Fibroblast of skin of scalp (primary cell): ENCODE measurements around the gene MAP3K13. TPM values are rescaled to one million over a fixed set of nuclear protein-coding genes. Genes with fewer than 3 reads are reported as not detected.

Experiments used
- DNase-seq: peaks from one replicate; pipeline ENCODE4 v3.0.0-alpha.2; 2013
- polyA plus RNA-seq, 2 experiments: library from polyadenylated mRNA; unstranded; fragments of 120-200 nt; gene quantifications; one replicate each; pipeline ENCODE4 v1.2.1, GENCODE V29; 2013; ENCODE audit not compliant: insufficient read length in 2 of 2

Gene MAP3K13, protein sequence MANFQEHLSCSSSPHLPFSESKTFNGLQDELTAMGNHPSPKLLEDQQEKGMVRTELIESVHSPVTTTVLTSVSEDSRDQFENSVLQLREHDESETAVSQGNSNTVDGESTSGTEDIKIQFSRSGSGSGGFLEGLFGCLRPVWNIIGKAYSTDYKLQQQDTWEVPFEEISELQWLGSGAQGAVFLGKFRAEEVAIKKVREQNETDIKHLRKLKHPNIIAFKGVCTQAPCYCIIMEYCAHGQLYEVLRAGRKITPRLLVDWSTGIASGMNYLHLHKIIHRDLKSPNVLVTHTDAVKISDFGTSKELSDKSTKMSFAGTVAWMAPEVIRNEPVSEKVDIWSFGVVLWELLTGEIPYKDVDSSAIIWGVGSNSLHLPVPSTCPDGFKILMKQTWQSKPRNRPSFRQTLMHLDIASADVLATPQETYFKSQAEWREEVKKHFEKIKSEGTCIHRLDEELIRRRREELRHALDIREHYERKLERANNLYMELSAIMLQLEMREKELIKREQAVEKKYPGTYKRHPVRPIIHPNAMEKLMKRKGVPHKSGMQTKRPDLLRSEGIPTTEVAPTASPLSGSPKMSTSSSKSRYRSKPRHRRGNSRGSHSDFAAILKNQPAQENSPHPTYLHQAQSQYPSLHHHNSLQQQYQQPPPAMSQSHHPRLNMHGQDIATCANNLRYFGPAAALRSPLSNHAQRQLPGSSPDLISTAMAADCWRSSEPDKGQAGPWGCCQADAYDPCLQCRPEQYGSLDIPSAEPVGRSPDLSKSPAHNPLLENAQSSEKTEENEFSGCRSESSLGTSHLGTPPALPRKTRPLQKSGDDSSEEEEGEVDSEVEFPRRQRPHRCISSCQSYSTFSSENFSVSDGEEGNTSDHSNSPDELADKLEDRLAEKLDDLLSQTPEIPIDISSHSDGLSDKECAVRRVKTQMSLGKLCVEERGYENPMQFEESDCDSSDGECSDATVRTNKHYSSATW
- polyA plus RNA-seq (2013, experiment 1 of 2; ENCODE audit: insufficient read length): 19.5 TPM
- 18.4 TPM for polyA plus RNA-seq (2013, experiment 2 of 2; ENCODE audit: insufficient read length)

GRCh38 chr3:185362850-185363661, at the start of gene MAP3K13:
MAP3K13 (plus strand) TSS chr3:185363136; CDS start chr3:185428582, 65,446 bp downstream.
- DNase-seq: peak; percentile 97

DNA sequence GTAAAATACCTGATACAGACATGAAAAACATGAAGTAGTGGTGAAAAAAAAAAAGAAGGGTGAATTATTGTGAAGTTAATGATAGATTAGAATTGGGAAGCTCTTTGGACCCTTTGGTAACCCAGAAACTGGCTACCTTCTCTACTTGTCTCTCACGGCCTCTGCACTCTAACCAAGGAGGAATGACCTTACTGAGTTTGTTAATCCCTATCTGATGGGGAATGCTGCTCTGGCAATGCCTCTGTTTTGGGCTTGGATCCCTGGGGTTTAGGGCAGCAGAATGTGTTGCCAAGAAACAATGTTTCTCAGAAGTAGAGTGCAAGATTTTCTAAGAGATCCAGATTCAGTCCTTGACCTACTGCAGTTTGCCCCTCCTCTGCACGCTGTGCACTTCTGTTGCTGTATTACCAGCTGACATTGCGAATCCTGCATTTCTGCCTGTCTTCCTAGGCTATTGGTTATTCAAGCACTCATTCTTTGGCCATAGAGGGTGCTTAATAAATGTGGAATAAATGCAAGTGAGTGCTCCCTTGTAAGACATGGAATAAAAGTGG, 49.2 kb upstream of the MAP3K13 start:
- DNase-seq: no peak

DNA sequence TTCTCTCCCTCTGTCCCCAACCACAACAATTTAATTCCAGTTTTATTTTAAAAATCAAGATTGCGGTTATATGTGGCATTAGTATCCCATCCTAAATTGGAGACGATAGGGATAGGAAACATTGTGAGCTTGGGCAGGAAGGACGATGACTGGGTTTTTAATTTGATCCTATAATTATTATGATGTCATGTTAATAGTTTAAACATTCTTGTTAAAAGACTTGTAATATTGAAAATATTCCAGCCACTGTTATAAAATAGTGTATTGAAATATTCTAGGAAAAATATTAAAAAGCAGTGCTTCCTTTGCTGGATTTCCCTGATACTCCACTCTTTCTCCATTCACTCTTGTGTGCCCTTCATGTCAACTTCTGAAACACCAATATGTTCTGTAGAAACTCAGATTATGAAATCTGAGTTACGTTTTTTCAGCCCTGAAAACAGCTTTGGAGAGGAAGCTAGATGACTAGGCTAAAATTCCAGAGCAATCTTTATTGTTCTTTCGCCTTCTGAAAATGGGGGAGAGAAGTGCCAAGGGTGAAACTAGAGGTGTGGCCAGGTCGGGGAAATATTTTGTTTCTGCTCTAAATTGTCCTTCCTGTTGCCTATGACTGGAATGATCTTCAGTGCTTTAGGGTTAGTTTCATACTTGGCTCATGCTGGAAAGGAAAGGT, 46.1 kb upstream of the MAP3K13 start:
- no peak for DNase-seq

DNA sequence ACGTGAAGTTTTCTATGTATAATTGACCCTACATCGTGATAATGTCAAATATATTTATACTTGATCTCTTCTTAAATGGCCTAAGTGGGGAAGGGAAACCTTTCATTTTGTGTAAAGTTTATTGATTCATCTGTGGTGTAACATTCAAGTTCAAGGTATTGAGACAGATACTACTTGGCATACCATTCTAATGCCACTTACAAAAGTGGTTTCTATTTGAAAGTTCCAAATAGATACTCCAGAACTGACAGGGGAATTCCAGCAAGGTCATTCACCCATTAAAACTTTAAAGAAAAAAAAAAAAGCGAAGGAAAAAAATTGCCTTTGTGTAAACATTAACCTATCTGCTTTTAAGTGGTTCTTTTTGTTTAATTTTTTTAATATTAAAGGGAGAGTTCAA, 45.3 kb upstream of the MAP3K13 start:
- no peak for DNase-seq

GRCh38 chr3:185318141-185318540, 44.8 kb upstream of the MAP3K13 start:
- DNase-seq: peak; percentile 41

GRCh38 chr3:185319801-185320200, 43.1 kb upstream of the MAP3K13 start:
- no peak for DNase-seq

- no peak for DNase-seq
These were observed 42.0 kb upstream of the MAP3K13 start for GRCh38 chr3:185320949-185321348.

GRCh38 chr3:185322101-185322719, 40.7 kb upstream of the MAP3K13 start:
- no peak for DNase-seq

- no peak for DNase-seq
These were observed 36.8 kb upstream of the MAP3K13 start for GRCh38 chr3:185325946-185326791.

- no peak for DNase-seq
These were observed 35.9 kb upstream of the MAP3K13 start for GRCh38 chr3:185327062-185327461.

- DNase-seq: no peak
These were observed 34.5 kb upstream of the MAP3K13 start for GRCh38 chr3:185328324-185329004.

DNA sequence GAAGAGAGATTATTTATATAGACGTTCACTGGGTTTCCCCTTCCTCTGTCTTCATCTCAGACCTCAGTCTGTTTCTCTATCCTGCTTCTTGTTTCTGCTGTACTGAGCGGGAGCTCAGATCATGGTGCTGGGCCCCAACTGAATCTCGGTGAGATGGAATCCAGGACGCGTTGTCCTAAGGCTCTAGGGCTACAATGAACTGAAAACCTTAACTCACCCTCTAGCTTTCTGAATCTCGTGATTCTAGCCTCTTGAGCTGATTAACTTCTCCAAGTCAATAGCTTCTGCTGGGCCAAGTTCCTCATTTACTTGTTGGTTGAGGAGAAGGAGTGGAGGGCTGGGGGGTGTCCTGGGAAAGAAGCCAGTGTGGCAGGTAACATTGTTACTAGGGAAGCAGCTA, 32.7 kb upstream of the MAP3K13 start:
- DNase-seq: no peak

DNA sequence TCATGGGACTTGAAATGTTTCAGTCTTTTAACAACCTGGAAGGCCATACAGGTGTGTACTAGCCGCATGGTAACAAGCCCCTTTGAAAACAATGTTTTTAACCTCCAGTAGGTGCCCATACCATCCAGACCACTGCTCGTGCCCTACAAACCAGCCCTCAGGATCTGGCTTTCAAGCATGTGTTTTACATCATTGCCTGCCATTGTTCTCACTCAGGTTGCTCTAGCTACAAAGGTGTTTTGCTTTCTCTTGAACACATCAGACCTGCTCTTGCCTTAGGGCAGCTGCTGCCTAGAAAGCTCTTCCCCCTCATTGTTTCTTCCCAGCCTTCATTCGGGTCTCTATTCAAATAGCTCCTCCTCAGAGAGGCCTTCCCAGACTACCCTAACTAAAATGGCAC, 32.3 kb upstream of the MAP3K13 start:
- no peak for DNase-seq

GRCh38 chr3:185332026-185332735, 30.8 kb upstream of the MAP3K13 start:
- peak; percentile 30 for DNase-seq

GRCh38 chr3:185335799-185336198, 27.1 kb upstream of the MAP3K13 start:
- peak; percentile 34 for DNase-seq

- no peak for DNase-seq
These were observed 25.6 kb upstream of the MAP3K13 start for GRCh38 chr3:185337231-185337816.

DNA sequence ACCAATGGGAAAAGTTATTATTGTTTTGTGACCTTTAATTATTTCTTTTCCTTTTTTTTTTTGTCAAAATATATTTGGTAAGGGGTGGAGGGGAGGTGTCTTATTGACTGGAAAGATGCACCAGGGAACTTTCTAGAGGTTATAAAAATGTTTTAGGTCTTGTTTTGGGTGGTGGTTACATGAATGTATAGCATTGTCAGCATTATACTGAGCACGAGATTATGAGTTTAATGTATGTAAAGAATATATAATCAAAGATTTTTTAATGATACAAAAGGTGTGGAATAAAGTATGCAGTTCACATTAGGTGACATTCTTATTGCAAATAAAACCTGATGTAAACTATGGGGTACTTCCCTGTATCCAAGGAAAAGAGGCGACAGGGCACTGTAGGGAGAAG, 23.0 kb upstream of the MAP3K13 start:
- DNase-seq: no peak

- DNase-seq: no peak
These were observed 22.2 kb upstream of the MAP3K13 start for GRCh38 chr3:185340751-185341150.
